ELF-1 (cell line): ENCODE results near the gene KCNJ5.

Experiments
- DNase-seq: peaks from one replicate; pipeline ENCODE4 v3.0.0-alpha.2; 2016; ENCODE audit warnings: low read depth, low spot score

The KCNJ5 gene

GRCh38 chr11:128931668-128932067, 40.5 kb downstream of the KCNJ5 start:
- DNase-seq: peak; percentile 18

DNA sequence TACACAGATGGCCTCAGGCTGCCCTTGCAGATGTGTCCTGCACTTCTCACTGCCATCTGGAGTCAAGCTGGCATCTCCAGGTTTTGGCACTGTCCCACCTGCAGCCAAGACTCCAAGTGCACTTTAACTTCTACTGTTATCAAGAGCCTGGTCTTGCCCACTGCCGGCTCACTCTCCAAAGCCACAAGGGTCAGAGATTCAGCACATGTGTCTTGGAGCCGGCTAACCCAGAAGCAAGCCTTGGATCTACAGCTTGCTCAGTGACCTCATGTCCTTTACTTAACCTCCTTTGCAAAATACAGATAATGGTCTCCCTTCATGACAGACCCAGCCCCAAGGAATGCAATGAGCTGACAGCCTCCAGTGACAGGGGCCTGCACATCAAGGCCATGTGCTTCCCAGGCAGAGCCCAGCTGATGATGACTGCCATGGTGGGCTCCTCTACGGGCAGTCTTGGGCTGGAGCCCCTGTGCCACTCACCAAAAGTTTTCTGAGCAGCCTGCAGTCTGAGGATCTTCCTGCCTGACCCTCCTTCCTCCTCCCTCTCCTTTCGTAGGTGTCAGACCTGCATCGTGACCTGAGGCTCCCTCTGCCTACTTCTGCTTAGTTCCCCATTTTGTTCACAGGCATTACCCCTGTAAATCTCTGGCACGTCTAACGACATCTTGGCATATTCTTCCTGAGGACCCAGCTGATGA, 42.5 kb downstream of the KCNJ5 start:
- no peak for DNase-seq

DNA sequence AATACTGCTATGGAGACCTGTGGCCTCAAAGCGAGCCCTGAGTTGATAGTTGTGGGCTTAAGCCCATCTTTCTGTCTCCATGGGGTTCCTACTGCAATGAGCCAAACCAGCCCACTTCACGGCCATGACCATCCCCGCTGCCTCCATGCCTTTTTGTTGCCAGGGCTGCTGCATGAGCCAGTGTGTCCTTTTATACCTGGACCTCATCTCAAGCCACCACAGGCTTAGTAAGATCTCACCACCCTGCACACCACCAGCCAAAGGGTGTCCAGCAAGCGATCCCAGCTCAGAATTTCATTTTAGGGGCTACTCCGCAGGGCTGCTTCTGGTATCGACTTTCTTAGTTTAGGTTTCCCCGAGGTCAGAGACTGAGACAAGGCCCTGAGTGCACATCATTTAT, 43.2 kb downstream of the KCNJ5 start:
- no peak for DNase-seq

GRCh38 chr11:128934926-128935325, 43.8 kb downstream of the KCNJ5 start:
- DNase-seq: no peak

DNA sequence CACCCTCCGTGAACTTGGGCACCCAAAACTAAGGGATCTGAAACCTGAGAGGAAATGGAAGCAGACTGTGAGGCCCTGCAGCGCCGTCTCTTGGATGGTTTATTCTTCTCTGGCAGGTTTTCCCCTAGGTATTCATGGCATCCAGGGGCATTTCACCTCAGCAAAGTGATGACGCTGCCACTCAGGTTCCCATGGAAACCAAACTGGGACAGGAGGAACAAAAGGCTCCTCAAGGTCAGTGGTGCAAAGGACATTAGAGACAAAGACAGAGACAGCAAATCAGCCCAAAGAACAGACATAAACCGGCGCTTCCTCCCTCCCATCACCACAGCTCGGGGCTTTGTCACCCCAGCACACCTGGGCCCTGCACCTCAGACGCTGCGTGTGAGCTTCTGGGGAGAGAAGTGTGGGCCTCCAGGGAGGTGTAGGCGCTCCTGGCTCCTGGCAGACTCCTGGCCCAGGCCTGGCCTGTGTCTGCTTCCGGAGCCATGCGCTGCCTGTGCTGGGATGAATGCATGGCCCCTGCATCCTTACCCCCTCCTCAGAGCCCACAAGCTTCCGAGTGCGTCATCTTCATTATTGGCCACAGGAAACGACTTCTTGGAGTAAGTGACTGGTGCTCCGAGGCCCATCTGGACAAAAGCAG, 45.6 kb downstream of the KCNJ5 start:
- DNase-seq: peak; percentile 70

GRCh38 chr11:128937480-128937879, 46.3 kb downstream of the KCNJ5 start:
- no peak for DNase-seq

GRCh38 chr11:128938156-128938885, 47.2 kb downstream of the KCNJ5 start:
- DNase-seq: no peak

DNA sequence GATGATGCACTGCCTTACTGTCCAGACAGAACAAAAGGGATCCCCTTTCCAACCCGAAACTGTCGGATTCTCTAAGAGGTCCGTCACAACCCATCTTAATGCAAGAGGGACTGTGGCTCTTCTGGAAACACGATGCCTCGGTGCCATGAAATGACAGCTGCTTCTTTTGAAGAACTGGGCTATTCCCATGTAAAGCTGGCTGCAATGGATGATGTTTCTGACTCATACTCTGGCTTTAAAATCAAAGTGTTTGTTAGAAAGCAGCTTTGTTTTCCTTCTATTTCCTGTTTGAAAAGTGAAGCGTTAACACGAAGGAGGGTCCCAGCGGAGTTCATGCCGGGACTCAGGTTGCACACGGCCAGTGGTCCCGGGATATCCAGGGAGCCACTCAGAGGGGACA, 48.4 kb downstream of the KCNJ5 start:
- no peak for DNase-seq

DNA sequence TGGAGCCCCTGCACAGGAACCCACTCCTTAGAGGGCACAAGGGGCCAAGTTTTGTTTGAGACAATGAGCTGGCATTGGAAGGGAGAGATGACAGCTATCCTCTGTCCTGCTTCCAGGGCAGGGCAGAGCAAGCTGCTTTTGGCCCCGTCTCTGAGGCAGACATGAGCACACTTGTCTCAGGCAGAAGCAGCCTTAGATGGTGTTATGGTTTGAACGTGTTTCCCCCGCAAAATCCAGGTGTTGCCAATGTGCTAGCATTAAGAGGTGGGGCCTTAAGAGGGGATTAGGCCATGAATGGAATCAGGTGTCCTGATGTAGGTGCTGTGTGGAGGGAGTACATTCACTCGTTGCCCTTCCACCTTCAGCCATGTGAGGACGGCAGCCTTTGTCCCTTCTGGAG, 49.0 kb downstream of the KCNJ5 start:
- DNase-seq: no peak

DNA sequence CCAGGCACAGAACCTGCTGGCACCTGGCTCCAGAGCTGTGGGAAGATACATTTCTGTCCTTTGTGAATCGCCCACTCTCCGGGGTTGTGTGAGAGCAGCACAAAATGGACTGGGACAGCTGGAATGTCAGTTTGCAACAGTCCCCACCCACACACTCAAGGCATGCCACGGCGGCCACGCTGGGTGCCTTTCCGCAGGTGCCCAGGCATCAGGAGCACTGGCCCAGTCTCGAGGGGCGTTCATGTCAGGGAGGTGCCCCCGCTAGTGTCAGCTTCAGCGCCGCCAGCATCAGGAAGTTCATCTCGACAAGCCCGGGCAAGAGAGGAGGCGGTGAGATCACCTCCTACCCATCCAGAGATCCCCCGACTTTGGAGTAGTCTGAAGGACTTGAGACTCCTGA, 49.4 kb downstream of the KCNJ5 start:
- DNase-seq: no peak

GRCh38 chr11:128941110-128941509, 50.0 kb downstream of the KCNJ5 start:
- DNase-seq: no peak

DNA sequence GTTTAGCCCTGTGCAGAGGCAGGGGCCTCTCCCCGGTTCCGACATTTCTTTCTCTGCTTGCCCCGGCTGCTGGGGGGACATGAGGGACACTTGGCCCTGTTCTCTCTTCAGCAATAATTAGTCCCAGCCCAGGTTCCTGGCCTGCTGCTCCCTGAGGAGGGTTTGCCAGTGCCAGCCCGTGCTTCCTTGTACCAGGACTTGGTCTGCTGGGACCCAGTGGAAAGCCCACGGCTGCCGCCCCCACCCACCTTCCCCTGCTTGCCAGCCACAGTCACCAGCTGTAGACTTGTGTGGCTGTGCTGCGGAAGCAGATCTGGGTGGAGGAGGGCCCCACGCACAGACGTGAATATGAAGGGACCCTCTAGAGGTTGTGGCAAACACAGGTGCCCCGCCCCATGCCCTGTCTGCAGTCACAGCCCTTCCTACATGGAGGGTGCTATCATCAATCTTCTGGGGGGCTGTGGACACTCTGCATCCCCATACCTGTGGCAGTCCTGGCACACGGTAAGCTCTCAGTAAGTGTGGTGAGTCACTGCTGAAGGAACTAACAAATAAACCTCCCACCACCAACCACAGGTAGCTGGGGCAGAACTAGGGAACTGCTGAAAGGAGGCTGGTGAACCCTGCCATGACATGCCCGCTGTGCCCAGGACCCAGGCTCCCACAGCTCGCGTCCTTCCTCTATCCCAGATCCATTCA, 50.6 kb downstream of the KCNJ5 start:
- no peak for DNase-seq

DNA sequence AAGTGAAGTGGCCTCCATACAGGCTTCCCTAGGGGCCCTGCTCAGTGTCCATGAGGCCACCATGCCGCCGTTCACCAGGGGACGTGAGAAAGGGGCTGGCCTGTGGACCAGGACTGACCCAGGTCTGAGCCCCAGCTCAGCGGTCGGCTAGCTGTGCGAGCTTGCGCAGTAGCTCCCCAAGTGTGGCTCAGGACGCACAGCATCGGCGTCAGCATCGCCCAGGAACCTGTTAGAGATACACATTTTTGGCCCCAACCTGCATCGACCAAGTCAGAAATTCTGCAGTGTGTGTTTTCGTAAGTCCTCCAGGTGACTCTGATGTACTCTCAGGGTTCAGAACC, 51.1 kb downstream of the KCNJ5 start:
- DNase-seq: no peak

- no peak for DNase-seq
These were observed 51.8 kb downstream of the KCNJ5 start, which contains the start of gene TP53AIP1 for GRCh38 chr11:128942817-128943427. TSS of gene TP53AIP1 (minus strand) at chr11:128942871. CDS start at chr11:128937818, 5,053 bp downstream.

- no peak for DNase-seq
These were observed 52.3 kb downstream of the KCNJ5 start for GRCh38 chr11:128943428-128943976.

- no peak for DNase-seq
These were observed 55.5 kb downstream of the KCNJ5 start for GRCh38 chr11:128946648-128947047.

DNA sequence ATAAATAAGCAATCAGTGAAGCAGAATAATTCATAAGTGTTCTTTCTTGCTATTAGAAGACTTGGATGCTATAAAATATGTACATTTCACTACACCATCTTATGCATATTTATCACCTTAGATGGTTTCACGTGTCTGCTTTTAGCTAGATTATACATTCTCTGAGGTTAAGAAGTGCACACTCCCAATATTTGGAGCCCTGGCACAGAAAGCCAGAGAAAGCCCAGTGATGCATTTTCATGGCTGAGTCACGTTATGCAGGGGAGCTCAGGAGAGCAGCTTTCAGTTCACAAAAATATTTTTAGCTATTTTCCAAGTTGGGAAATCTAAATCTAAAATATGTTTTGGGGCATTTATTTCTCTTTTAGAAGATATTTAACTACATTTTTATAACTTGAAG, 56.6 kb downstream of the KCNJ5 start:
- DNase-seq: no peak

- DNase-seq: no peak
These were observed 57.4 kb downstream of the KCNJ5 start for GRCh38 chr11:128948583-128948982.

- no peak for DNase-seq
These were observed 58.8 kb downstream of the KCNJ5 start for GRCh38 chr11:128949791-128950454.

DNA sequence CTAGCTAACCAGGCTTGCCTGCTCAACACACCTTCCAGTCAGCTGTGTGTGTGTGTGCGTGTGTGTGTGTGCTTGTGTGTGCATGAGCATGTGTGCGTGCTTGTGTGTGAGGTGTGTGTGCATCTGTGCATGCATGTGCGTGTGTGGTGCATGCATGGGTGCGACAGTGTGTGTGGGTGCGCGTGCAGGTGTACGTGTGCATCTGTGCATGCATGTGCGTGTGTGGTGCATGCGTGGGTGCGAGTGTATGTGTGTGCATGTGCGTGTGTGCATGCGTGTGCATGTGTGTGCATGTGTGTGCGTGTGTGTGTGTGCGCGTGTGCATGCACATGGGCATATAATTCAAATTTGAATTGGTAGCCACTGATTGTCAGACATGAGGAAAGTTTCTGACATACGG, 62.0 kb downstream of the KCNJ5 start:
- no peak for DNase-seq

DNA sequence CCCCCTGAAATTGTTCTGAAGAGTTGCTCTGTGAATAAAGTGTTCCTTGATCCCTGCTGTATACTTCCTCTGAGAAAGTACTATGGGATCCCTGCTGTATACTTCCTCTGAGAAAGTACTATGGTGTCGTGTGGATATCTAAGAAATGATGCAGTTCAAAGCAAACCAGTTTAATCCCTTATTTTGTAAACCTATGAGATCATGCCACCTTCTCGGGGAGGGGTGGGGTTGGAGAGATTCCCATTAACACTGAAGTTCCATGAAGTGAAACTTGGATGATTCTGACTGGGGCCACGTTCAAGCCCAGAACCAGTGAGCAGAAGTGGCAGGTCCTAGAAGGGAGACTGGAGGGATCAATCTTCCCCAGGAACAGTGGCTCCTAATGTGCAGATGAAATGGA, 64.5 kb downstream of the KCNJ5 start:
- DNase-seq: no peak
